GM18951 (cell line): Measurements from ENCODE around the gene SNED1.
"Not testable (repeated sequence)": the region's sequence is repeated elsewhere in the genome, so short reads cannot be mapped to it uniquely, and the experiment has no call there.

Experiments
- POLR2A ChIP-seq: IDR thresholded peaks from 4 replicates; pipeline ENCODE4 v1.6.1; 2011; ENCODE audit warnings: mild to moderate bottlenecking; ENCODE audit not compliant: insufficient read length, insufficient read depth; ENCODE audit errors: extremely low read depth
- in situ Hi-C: fragments of 300-500 bp; cut with MboI; formaldehyde crosslinking; loops from one replicate; pipeline ENCODE4 v1.12.0; 2022; ENCODE audit warnings: low sequenced_read_pairs, mixed read lengths, inconsistent platforms; ENCODE audit not compliant: unreplicated experiment

Gene SNED1

GRCh38 chr2:241082341-241083090 lies 84.1 kb downstream of the SNED1 start:
- in situ Hi-C loops: no loop called here

GRCh38 chr2:241083091-241083415 lies 84.6 kb downstream of the SNED1 start:
- in situ Hi-C loops: no loop called here
- no peak for TF ChIP-seq POLR2A

More at GRCh38 chr2:241082341-241083090, 84.1 kb downstream of the SNED1 start:
- no peak for TF ChIP-seq POLR2A

GRCh38 chr2:241084856-241085444 lies 86.5 kb downstream of the SNED1 start:
- no peak for TF ChIP-seq POLR2A
- in situ Hi-C loops: no loop called here

GRCh38 chr2:241087420-241088268 lies 89.2 kb downstream of the SNED1 start:
- in situ Hi-C loops: no loop called here
- no peak for TF ChIP-seq POLR2A

GRCh38 chr2:241088376-241088775 lies 90.0 kb downstream of the SNED1 start:
- in situ Hi-C loops: no loop called here

GRCh38 chr2:241088791-241089732 lies 90.6 kb downstream of the SNED1 start:
- in situ Hi-C loops: no loop called here
- no peak for TF ChIP-seq POLR2A

More at GRCh38 chr2:241088376-241088775, 90.0 kb downstream of the SNED1 start:
- no peak for TF ChIP-seq POLR2A

GRCh38 chr2:241091201-241091600 lies 92.8 kb downstream of the SNED1 start:
- no peak for TF ChIP-seq POLR2A
- in situ Hi-C loops: no loop called here

GRCh38 chr2:241091734-241092445 lies 93.5 kb downstream of the SNED1 start:
- in situ Hi-C loops: no loop called here
- TF ChIP-seq POLR2A: no peak

GRCh38 chr2:241092677-241093076 lies 94.3 kb downstream of the SNED1 start:
- TF ChIP-seq POLR2A: no peak
- in situ Hi-C loops: no loop called here

- in situ Hi-C loops: not testable (repeated sequence)
These were observed 94.8 kb downstream of the SNED1 start for GRCh38 chr2:241093133-241093781.

- no peak for TF ChIP-seq POLR2A
These were observed 95.8 kb downstream of the SNED1 start for GRCh38 chr2:241094172-241094571.

More at GRCh38 chr2:241094172-241094571, 95.8 kb downstream of the SNED1 start:
- in situ Hi-C loops: no loop called here
